NCI-H2196 treated with DMSO at 0.1 percent for 48 hours (cell line): Measurements from ENCODE around the gene ST3GAL4.
"Not testable (repeated sequence)": the region's sequence is repeated elsewhere in the genome, so short reads cannot be mapped to it uniquely, and the experiment has no call there.

Experiments
- DNase-seq: peaks from one replicate; lab custom pipeline; 2025; ENCODE audit not compliant: unreplicated experiment; lab: John Stamatoyannopoulos, UW

The ST3GAL4 gene

GRCh38 chr11:126362879-126363655, 7.6 kb downstream of the ST3GAL4 start:
- DNase-seq, result no peak

GRCh38 chr11:126363706-126364248, 8.3 kb downstream of the ST3GAL4 start:
- DNase-seq, result no peak

- DNase-seq, result not testable (repeated sequence)
These were observed 9.2 kb downstream of the ST3GAL4 start for GRCh38 chr11:126364735-126365134.

- not testable (repeated sequence) for DNase-seq
These were observed 10.0 kb downstream of the ST3GAL4 start for GRCh38 chr11:126365508-126365907.

GRCh38 chr11:126366064-126366822, 10.8 kb downstream of the ST3GAL4 start:
- no peak for DNase-seq

- not testable (repeated sequence) for DNase-seq
These were observed 11.6 kb downstream of the ST3GAL4 start for GRCh38 chr11:126366823-126367654.

GRCh38 chr11:126367806-126368205, 12.3 kb downstream of the ST3GAL4 start:
- DNase-seq, result not testable (repeated sequence)

GRCh38 chr11:126368336-126369119, 13.0 kb downstream of the ST3GAL4 start:
- peak; percentile 50 for DNase-seq

- DNase-seq, result no peak
These were observed 14.5 kb downstream of the ST3GAL4 start for GRCh38 chr11:126370016-126370415.

GRCh38 chr11:126371595-126371994, 16.1 kb downstream of the ST3GAL4 start:
- no peak for DNase-seq

GRCh38 chr11:126373389-126374066, 18.0 kb downstream of the ST3GAL4 start:
- DNase-seq, result not testable (repeated sequence)

GRCh38 chr11:126374562-126375300, 19.2 kb downstream of the ST3GAL4 start:
- DNase-seq, result not testable (repeated sequence)

- no peak for DNase-seq
These were observed 20.2 kb downstream of the ST3GAL4 start for GRCh38 chr11:126375726-126376125.

GRCh38 chr11:126378763-126379162, 23.3 kb downstream of the ST3GAL4 start:
- no peak for DNase-seq

- DNase-seq, result no peak
These were observed 25.4 kb downstream of the ST3GAL4 start for GRCh38 chr11:126380909-126381308.

GRCh38 chr11:126381960-126382359, 26.5 kb downstream of the ST3GAL4 start:
- not testable (repeated sequence) for DNase-seq

GRCh38 chr11:126382641-126383040, 27.2 kb downstream of the ST3GAL4 start:
- DNase-seq, result not testable (repeated sequence)

GRCh38 chr11:126383339-126384335, 28.2 kb downstream of the ST3GAL4 start:
- no peak for DNase-seq
